OCI-M1 (cell line): Measurements from ENCODE around the gene RBM8A.

Experiments
- DNase-seq: peaks from one replicate; lab custom pipeline; 2025; lab: John Stamatoyannopoulos, UW

Gene RBM8A

GRCh38 chr1:145918144-145918991 is 8.9 kb downstream of the RBM8A start, which contains the start of gene PEX11B:
TSS of gene PEX11B (minus strand) at chr1:145918717. CDS start at chr1:145918688, 29 bp downstream.
- peak; percentile 98 for DNase-seq

- no peak for DNase-seq
Measured at GRCh38 chr1:145917595-145917994, 9.7 kb downstream of the RBM8A start.

GRCh38 chr1:145916745-145917144 is 10.5 kb downstream of the RBM8A start:
- DNase-seq: no peak

GRCh38 chr1:145912128-145912641 is 15.1 kb downstream of the RBM8A start:
- no peak for DNase-seq

GRCh38 chr1:145908653-145909052 is 18.6 kb downstream of the RBM8A start:
- no peak for DNase-seq

- DNase-seq: no peak
Measured at GRCh38 chr1:145906954-145907753, 20.1 kb downstream of the RBM8A start.

DNA sequence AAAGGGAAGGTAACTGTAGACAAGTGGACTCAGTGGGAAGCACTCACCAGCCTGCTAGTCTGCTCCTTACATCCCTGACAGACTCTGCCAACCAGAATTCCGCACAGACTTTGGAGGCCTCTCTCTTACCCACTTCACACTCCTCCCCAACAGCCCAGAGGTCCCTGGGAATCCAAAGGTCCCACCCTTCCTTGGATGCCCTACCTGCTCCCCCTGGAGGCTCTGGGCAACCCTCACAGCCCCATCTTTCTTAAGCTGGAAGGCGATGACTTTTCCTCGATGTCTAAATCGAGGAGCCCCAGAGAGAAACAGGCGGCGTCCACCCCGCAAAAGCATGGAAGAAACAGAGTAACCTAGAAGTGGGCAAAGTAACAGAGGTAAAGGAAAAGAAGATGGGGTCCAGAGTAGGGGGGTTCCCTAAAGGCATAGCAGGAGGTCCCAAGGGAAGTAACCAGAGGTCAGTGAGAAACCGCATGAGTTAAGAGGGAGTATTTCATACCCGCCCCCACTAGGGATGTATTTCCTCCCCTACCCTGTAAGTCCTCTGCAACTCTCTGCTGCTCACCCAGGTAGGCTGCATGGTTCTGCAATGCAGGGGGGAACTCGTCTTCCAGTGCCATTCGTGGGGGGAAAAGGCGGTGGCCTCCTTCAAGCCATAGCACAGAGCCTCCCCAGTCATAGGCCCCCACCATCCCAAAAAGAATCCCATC is 25.8 kb downstream of the RBM8A start:
- DNase-seq: no peak

- DNase-seq: no peak
Measured at GRCh38 chr1:145898756-145899155, 28.5 kb downstream of the RBM8A start.

- no peak for DNase-seq
Measured at GRCh38 chr1:145897969-145898368, 29.3 kb downstream of the RBM8A start.

- no peak for DNase-seq
Measured at GRCh38 chr1:145895471-145895870, 31.8 kb downstream of the RBM8A start.

DNA sequence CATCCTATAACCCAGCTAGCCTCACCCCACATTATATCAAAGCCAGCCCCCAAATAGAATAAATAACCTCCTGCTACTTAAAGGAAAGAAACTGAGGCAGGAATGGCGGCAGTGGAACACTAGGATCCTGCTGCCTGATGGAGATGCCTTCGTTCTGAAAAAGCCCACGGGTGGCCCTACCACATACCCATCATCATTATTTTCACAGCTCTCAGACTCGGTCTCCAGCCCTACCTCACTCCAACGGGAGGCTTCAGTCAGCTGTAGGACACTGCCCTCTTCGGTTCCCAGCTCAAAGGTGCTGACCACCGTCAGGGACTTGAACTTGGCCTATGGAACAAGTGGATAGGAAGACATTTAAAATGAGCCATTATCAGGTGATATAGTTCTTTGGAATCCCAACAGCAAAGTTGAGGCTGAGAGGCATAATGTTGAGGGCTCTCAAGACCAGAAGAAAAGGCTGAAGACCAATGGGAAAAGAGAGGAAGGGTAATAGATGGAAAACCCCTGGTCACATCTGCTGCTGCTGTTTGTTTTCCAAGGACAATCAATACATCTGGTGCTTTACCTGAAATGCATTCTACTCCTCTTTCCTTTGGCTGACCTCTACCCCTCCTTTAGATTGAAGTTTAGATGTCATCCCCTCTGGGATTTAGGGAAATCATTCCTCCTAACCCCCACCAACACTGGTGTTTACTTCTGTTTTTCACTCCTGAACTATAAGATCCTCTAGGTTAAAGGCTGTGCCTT is 33.8 kb downstream of the RBM8A start:
- no peak for DNase-seq

- DNase-seq: peak; percentile 85
Measured at GRCh38 chr1:145892486-145893087, 34.7 kb downstream of the RBM8A start.

DNA sequence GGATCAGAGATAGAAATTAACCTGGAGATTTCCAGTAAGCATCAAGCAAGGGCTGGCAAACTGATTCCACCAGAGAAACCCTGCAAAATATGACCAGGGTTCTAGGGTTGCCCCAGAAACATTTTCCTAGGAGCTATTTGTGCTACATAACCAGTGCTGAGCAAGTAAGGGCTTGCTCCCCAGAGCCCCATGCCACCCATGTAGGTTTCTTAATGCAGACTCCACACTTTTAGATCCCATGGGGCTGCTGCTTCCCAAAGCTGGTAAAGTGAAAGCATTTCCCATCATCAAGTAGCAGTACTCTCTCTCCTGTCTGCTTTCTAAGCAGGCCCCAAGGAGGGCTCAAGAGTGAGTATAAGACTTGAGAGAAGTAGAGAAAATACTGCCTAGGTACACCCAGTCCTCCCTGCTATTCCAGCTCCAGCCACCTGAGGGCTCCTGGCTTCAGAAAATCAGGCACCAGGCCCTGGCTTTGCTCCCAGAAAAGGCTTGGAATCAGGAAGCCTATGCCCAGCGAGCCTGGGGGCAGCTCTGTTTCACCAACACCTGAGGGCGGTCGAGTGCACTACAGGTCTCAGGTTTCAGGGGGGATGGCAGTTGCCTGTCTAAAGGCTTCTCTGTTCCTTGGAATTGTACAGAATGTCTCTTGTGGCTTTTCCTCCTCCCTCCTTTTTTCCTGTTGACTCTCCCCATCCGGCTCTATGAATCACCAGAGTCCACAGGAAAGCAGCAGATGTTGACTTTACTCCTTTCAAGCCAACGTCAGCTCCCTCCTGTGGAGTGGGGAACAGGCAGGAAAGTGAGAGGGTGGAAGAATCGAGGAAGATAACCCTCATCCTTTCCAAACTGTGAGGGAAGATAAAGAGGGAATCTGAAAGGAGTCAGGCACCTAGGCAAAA is 35.4 kb downstream of the RBM8A start:
- DNase-seq: peak; percentile 94

DNA sequence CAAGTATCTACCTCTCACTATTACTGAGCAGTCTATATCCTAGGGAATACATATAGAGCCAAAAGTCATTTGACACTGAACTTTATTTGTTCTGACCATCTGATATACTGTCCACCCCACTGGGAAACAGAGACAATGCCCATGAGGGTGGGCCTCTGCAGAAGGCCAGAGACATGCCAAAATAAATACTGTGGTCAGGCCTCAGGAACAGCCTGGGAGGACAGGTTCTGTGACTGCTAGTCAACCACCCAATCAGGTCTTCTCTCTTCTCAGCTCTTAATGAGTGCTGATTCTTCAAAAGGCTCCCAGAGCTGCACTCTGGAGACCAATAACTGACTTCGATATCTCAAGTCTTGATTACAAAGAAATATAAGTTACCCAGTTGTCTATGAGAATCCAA is 36.1 kb downstream of the RBM8A start:
- DNase-seq: no peak

DNA sequence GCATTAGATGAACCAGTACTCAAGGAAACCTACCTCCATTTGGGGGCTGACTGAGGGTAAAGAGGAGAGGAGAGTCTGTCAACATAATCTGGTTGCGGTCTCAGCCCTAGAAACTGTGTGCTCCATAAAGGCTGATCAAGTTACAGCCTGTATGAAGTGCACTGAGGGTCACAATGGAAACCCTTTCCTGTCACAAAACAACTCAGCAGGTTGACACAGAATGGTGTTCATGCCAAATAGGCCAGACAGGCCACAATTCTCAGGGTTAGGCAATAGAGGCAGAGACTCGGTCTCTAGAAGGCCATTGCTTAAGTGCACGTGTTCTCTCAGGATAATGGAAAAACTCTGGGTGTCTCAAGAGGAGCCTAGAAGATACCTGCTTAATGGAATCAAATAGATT is 37.6 kb downstream of the RBM8A start:
- DNase-seq: no peak

- DNase-seq: no peak
Measured at GRCh38 chr1:145887631-145888030, 39.7 kb downstream of the RBM8A start.

DNA sequence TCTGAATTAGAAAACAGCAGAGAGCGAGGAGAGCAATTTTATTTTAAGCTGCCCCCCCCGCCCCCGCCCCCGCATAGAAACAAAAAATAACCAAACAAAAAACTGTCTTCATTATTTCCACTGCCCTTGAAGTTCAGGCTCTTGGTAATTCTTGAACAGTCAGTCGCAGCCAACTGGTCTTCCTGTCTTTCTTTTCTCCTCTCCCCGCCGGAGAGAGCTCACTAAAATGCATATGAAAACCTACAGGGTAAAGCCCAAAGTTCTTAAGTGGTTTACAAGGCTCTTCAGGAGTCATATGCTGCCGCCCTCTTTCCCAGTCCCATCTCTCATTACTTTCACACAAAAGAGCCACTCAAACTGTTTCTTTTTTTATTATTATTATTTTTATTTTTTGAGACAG is 40.5 kb downstream of the RBM8A start:
- DNase-seq: no peak

- DNase-seq: no peak
Measured at GRCh38 chr1:145886390-145886789, 40.9 kb downstream of the RBM8A start.

- peak; percentile 90 for DNase-seq
Measured at GRCh38 chr1:145885738-145886287, 41.5 kb downstream of the RBM8A start, which contains the start of gene ANKRD35. TSS of gene ANKRD35 (minus strand) at chr1:145885866. CDS start at chr1:145885758, 108 bp downstream.

- DNase-seq: no peak
Measured at GRCh38 chr1:145884675-145885074, 42.6 kb downstream of the RBM8A start.
